AG09319 (cell line): ENCODE measurements around the gene DOCK7.

Experiments
- DNase-seq: peaks from one replicate; pipeline ENCODE4 v3.0.0-alpha.2; 2010; ENCODE audit warnings: low read depth; ENCODE audit errors: extremely low read depth
- CTCF ChIP-seq: IDR thresholded peaks from 2 replicates; pipeline ENCODE4 v1.5.1; 2011; ENCODE audit warnings: low read depth, mild to moderate bottlenecking, inconsistent platforms, low read length, moderate library complexity

Gene DOCK7

GRCh38 chr1:62439652-62440371 lies 248.4 kb downstream of the DOCK7 start:
- no peak for DNase-seq
- TF ChIP-seq CTCF: no peak

- no peak for TF ChIP-seq CTCF
- no peak for DNase-seq
Observed at GRCh38 chr1:62438163-62438562, 250.0 kb downstream of the DOCK7 start.

- DNase-seq: no peak
- TF ChIP-seq CTCF: no peak
Observed at GRCh38 chr1:62437273-62437940, 250.8 kb downstream of the DOCK7 start.

GRCh38 chr1:62436466-62437272 lies 251.5 kb downstream of the DOCK7 start, which contains the start of gene USP1:
TSS of gene USP1 (plus strand) at chr1:62437049. CDS start at chr1:62439868, 2,819 bp downstream.
- TF ChIP-seq CTCF: no peak
- DNase-seq: peak; percentile 99

GRCh38 chr1:62436039-62436465 lies 252.1 kb downstream of the DOCK7 start:
- no peak for TF ChIP-seq CTCF
- DNase-seq: no peak

GRCh38 chr1:62435231-62436038 lies 252.8 kb downstream of the DOCK7 start:
- no peak for DNase-seq
- no peak for TF ChIP-seq CTCF
